Neural cell (in vitro differentiated cells): ENCODE results near the gene WDR7. TPM values are rescaled to one million over a fixed set of nuclear protein-coding genes. Genes with fewer than 3 reads are reported as not detected.

ENCODE experiments used
- H2AFZ ChIP-seq: fragments of 200-600, 300-800 bp; sonication (generic), shearing (Covaris generic); 2 replicates; pipeline ENCODE4 v1.6.0; 2014; ENCODE audit warnings: low read depth, mild to moderate bottlenecking, antibody characterized with exemption, low read length, moderate library complexity
- H3F3A ChIP-seq: fragments of 200-600 bp; shearing (Covaris generic); 2 replicates; pipeline ENCODE4 v1.6.1; 2016; ENCODE audit warnings: mild to moderate bottlenecking, moderate library complexity, mixed read lengths, antibody characterized with exemption, low read length; ENCODE audit not compliant: insufficient read depth, poor library complexity, severe bottlenecking
- H3K27ac ChIP-seq: fragments of 200-600, 300-800 bp; sonication (generic), shearing (Covaris generic); 2 replicates; pipeline ENCODE4 v1.5.1; 2014; ENCODE audit warnings: mild to moderate bottlenecking, low read length, moderate library complexity
- H3K27me3 ChIP-seq: fragments of 300-800, 200-600 bp; sonication (generic), shearing (Covaris generic); 2 replicates; pipeline ENCODE4 v1.6.0; 2014; ENCODE audit warnings: mild to moderate bottlenecking, low read depth, low read length, moderate library complexity; ENCODE audit not compliant: insufficient read depth
- H3K36me3 ChIP-seq: fragments of 300-800, 200-600 bp; sonication (generic), shearing (Covaris generic); 2 replicates; pipeline ENCODE4 v1.5.1; 2014; ENCODE audit warnings: mild to moderate bottlenecking, antibody characterized with exemption, low read length, moderate library complexity; ENCODE audit not compliant: insufficient read depth
- H3K4me2 ChIP-seq: fragments of 300-800, 200-600 bp; sonication (generic), shearing (Covaris generic); 2 replicates; pipeline ENCODE4 v1.6.0; 2014; ENCODE audit warnings: mild to moderate bottlenecking, low read length
- H3K4me3 ChIP-seq: fragments of 300-800, 200-600 bp; sonication (generic), shearing (Covaris generic); 2 replicates; pipeline ENCODE4 v1.5.1; 2014; ENCODE audit warnings: mild to moderate bottlenecking, low read length, moderate library complexity
- H3K79me2 ChIP-seq: fragments of 200-600 bp; shearing (Covaris generic); replicated peaks from 2 replicates; pipeline ENCODE4 v1.6.0; 2014; ENCODE audit warnings: mild to moderate bottlenecking, low read length, moderate library complexity; ENCODE audit not compliant: insufficient read depth
- H3K9ac ChIP-seq: fragments of 300-800, 200-600 bp; sonication (generic), shearing (Covaris generic); 2 replicates; pipeline ENCODE4 v1.6.1; 2016; ENCODE audit warnings: mild to moderate bottlenecking, low read length, mixed read lengths
- H3K9me2 ChIP-seq: fragments of 200-600 bp; shearing (Covaris generic); 2 replicates; pipeline ENCODE4 v1.6.1; 2016; ENCODE audit warnings: mild to moderate bottlenecking, low read length, mixed read lengths; ENCODE audit not compliant: insufficient read depth
- H3K9me3 ChIP-seq: fragments of 200-600, 300-800 bp; sonication (generic), shearing (Covaris generic); 2 replicates; pipeline ENCODE4 v1.6.1; 2016; ENCODE audit warnings: mild to moderate bottlenecking, mixed run types, low read length, moderate library complexity, mixed read lengths
- H4K20me1 ChIP-seq: fragments of 200-600 bp; shearing (Covaris generic); 2 replicates; pipeline ENCODE4 v1.6.1; 2016; ENCODE audit warnings: mild to moderate bottlenecking, mixed run types; ENCODE audit not compliant: insufficient read depth
- CTCF ChIP-seq: fragments of 450-650 bp; IDR thresholded peaks from 2 replicates; pipeline ENCODE4 v1.5.1; 2014; ENCODE audit warnings: antibody characterized with exemption, mild to moderate bottlenecking, moderate library complexity; ENCODE audit not compliant: poor library complexity, severe bottlenecking
- EP300 ChIP-seq: fragments of 450-650 bp; conservative IDR thresholded peaks from 2 replicates; pipeline ENCODE4 v1.6.1; 2014; ENCODE audit warnings: antibody characterized with exemption, mild to moderate bottlenecking, moderate library complexity; ENCODE audit not compliant: poor library complexity, severe bottlenecking
- EZH2 ChIP-seq: fragments of 200-600, 300-800 bp; shearing (Covaris generic), sonication (generic); IDR thresholded peaks from 2 replicates; pipeline ENCODE4 v1.6.1; 2014; ENCODE audit warnings: antibody characterized with exemption, low read length, borderline replicate concordance, mild to moderate bottlenecking; ENCODE audit not compliant: insufficient read depth, poor library complexity, severe bottlenecking
- MXI1 ChIP-seq: fragments of 450-650 bp; conservative IDR thresholded peaks from 2 replicates; pipeline ENCODE4 v1.6.1; 2014; ENCODE audit warnings: antibody characterized with exemption, mild to moderate bottlenecking; ENCODE audit not compliant: poor library complexity, severe bottlenecking
- POLR2AphosphoS5 ChIP-seq: IDR thresholded peaks from 2 replicates; pipeline ENCODE4 v1.6.1; 2012
- RAD21 ChIP-seq: fragments of 450-650 bp; conservative IDR thresholded peaks from 2 replicates; pipeline ENCODE4 v1.6.1; 2014; ENCODE audit warnings: antibody characterized with exemption, mild to moderate bottlenecking, moderate library complexity
- REST ChIP-seq: IDR thresholded peaks from 2 replicates; pipeline ENCODE4 v1.6.1; 2012; ENCODE audit warnings: borderline replicate concordance
- SMC3 ChIP-seq: fragments of 450-650 bp; conservative IDR thresholded peaks from 2 replicates; pipeline ENCODE4 v1.6.1; 2014; ENCODE audit warnings: antibody characterized with exemption, mild to moderate bottlenecking, moderate library complexity; ENCODE audit not compliant: poor library complexity
- TAF1 ChIP-seq: IDR thresholded peaks from 2 replicates; pipeline ENCODE4 v1.6.1; 2012; ENCODE audit warnings: low read depth
- polyA plus RNA-seq: library from polyadenylated mRNA; depleted of rRNA; stranded (reverse); fragments of >200 nt; gene quantifications from 2 replicates; pipeline ENCODE4 v1.2.3, GENCODE V29; 2014

Gene WDR7
- polyA plus RNA-seq, 1 donor from 2014 or later = 15.1 TPM

GRCh38 chr18:56919190-56919589 lies 268.0 kb downstream of the WDR7 start:
- Histone ChIP-seq H3K79me2 (no peaks in the 10 kb centered on the region), H3K4me3 (no peak overlapping the region), H3K36me3 (no peaks in the 10 kb centered on the region), H3F3A (no peaks in the 10 kb centered on the region), H4K20me1 (no peaks in the 10 kb centered on the region), H3K27ac (no peak overlapping the region), H3K4me2 (no peak overlapping the region), H3K27me3 (no peaks in the 10 kb centered on the region), H3K9ac (no peak overlapping the region), H3K9me3 (no peaks in the 10 kb centered on the region), H3K9me2 (no peaks in the 10 kb centered on the region), H2AFZ (no peak overlapping the region)
- TF ChIP-seq EZH2 = no peak
- TF ChIP-seq SMC3 = no peak
- TF ChIP-seq REST = no peak
- TF ChIP-seq TAF1 = no peak
- TF ChIP-seq EP300 = no peak
- no peak for TF ChIP-seq MXI1
- no peak for TF ChIP-seq RAD21
- TF ChIP-seq POLR2AphosphoS5 = no peak
- TF ChIP-seq CTCF = no peak

GRCh38 chr18:56921896-56922480 lies 270.8 kb downstream of the WDR7 start:
- no peak overlapping the region for H3K4me2 ChIP-seq
- no peaks in the 10 kb centered on the region for H3K27me3 ChIP-seq
- H4K20me1 ChIP-seq = no peaks in the 10 kb centered on the region
- no peak overlapping the region for H3K9ac ChIP-seq
- no peak for TF ChIP-seq MXI1
- TF ChIP-seq EP300 = no peak
- no peak for TF ChIP-seq SMC3
- TF ChIP-seq POLR2AphosphoS5 = no peak
- no peak for TF ChIP-seq TAF1
- no peak for TF ChIP-seq EZH2
- TF ChIP-seq REST = no peak
- no peak for TF ChIP-seq RAD21
- no peak for TF ChIP-seq CTCF
- H3K9me3 ChIP-seq = no peaks in the 10 kb centered on the region
- no peaks in the 10 kb centered on the region for H3K79me2 ChIP-seq
- H3K9me2 ChIP-seq = no peaks in the 10 kb centered on the region
- no peak overlapping the region for H3K4me3 ChIP-seq
- H3K36me3 ChIP-seq = no peaks in the 10 kb centered on the region
- no peak overlapping the region for H2AFZ ChIP-seq
- no peaks in the 10 kb centered on the region for H3F3A ChIP-seq
- H3K27ac ChIP-seq = no peak overlapping the region
